Raji (cell line): ENCODE measurements around the gene PRKACB.

Experiments used
- POLR2A ChIP-seq: IDR thresholded peaks from 2 replicates; pipeline ENCODE4 v1.6.1; 2011; ENCODE audit warnings: low read depth, low read length, control low read depth; ENCODE audit not compliant: insufficient read depth

PRKACB gene

DNA sequence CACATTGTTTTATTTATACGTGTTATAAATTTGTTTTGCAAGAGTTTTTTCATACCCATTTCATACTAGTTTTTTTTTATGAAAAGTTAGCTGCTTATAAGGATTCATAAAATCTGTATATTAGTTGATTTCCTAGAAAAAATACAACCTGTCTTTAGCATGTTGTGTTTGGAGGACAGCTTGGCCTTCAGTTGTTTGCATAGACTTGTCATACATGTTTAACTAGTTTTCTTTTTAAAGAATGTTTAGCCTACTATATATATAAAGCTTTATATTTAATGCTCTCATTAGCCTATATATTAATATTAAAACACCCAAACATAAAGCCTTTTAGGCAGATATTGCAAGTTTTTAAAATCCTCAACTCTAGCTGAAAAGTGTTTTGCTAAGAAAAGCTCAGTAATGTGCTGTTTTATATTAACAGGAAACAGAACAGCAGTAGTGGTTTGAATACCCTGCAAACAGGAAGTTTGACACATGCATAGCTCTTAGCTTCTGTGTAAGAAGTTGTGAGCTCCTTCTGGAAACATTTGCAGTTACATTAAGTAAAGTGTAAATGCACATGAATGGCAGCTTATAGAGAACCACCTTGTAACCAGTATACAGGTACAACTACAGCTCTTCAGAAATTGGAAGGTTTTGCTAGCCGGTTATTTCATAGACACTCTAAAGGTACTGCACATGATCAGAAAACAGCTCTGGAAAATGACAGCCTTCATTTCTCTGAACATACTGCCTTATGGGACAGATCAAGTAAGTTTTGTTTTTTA, at the start of gene PRKACB:
TSS of gene PRKACB (plus strand) at position 476 of the 770 bp plus-strand sequence. CDS start at position 567, 91 bp downstream.
- peak; percentile 62; the same call in 1 of the 2 replicates for TF ChIP-seq POLR2A

DNA sequence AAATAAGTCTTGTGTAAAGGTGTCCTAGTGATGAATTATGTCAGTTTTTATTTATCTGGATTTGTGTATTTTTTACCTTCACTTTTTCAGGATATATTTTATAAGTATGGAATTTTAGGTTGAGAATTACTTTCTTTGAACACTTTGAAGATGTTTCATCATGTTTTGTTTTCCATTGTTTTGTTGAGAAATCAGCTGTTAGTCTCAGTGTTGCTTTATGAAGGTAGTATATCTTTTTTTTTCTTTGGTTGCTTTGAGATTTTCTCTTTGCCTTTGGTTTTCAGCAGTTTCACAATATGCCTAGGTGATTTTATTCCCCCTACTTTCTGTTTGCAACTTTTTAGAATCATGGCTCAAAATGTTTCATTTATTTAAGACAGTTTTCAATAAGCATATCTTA, 48.8 kb upstream of the PRKACB start:
- no peak for TF ChIP-seq POLR2A

DNA sequence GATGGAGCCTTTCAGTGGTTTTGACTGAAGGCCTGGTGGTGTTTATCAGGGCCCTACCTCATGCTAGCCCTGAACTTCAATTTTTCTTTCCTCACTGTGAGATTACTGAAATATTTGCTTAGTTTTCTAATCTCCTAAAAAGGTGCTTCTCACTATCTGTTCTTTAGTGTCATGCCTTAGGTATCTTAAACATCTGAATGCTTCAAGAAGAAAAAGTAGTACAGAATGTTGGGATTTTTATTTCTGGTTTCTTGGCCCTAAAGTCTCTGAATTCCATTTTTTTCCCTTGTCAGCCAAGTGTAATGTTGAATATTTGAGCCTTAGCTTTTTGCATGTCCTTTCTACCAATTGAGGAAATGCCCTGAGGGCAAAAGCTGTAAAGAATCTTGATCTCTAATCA, 47.9 kb upstream of the PRKACB start:
- no peak for TF ChIP-seq POLR2A

GRCh38 chr1:84101204-84101603, 42.9 kb upstream of the PRKACB start:
- no peak for TF ChIP-seq POLR2A

GRCh38 chr1:84103197-84103992, 40.7 kb upstream of the PRKACB start:
- TF ChIP-seq POLR2A: no peak

GRCh38 chr1:84107955-84108354, 36.1 kb upstream of the PRKACB start:
- TF ChIP-seq POLR2A: no peak

GRCh38 chr1:84108900-84109578, 35.0 kb upstream of the PRKACB start:
- TF ChIP-seq POLR2A: no peak

GRCh38 chr1:84110629-84111028, 33.4 kb upstream of the PRKACB start:
- TF ChIP-seq POLR2A: no peak

DNA sequence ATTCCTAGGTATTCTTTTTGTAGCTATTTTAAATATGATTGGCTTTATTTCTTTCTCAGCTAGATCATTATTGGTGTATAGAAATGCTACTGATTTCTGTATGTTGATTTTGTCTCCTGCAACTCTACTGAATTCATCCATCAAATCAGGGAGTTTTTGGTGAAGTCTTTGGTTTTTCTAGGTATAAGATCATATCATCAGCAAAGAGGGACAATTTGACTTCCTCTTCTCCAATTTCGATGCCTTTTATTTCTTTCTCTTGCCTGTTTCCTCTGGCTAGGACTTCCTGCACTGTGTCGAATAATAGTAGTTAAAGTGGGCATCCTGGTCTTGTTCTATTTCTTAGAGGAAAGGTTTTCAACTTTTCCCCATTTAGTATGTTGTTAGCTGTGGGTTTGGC, 27.5 kb upstream of the PRKACB start:
- TF ChIP-seq POLR2A: no peak

GRCh38 chr1:84117868-84118267, 26.2 kb upstream of the PRKACB start:
- TF ChIP-seq POLR2A: no peak

- no peak for TF ChIP-seq POLR2A
Observed at GRCh38 chr1:84121360-84121759, 22.7 kb upstream of the PRKACB start.

DNA sequence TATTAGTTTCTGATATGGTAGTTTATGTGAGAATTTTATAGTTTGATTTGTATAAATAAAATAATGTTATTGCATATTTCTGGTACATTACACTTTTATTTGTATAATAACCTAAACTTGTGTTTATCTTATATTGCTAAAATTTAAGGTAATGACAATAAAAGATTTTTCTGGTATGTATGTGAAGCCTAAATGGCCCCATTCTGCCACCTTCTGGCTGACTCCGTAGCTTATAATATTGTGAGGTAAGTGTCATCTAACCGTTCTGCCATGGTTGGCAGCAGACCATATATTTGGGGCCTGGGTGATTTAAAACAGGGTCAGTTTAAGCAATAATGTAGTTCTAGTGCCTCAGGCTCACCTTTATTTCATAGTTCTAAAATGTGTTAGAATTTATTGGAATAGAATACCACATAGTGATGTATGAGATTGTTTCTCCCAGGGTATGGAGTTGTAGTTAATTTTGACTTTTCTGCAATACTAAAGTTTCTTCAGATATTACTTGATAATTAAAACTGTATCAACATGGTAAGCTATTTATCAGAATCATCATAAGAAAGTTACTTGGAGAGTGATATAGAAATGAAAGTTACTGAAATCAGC, 21.2 kb upstream of the PRKACB start:
- no peak for TF ChIP-seq POLR2A

GRCh38 chr1:84133479-84133878, 10.6 kb upstream of the PRKACB start:
- TF ChIP-seq POLR2A: no peak

GRCh38 chr1:84135341-84135740, 8.7 kb upstream of the PRKACB start:
- TF ChIP-seq POLR2A: no peak
